ENCODE data around the gene SEBOX.

DNA sequence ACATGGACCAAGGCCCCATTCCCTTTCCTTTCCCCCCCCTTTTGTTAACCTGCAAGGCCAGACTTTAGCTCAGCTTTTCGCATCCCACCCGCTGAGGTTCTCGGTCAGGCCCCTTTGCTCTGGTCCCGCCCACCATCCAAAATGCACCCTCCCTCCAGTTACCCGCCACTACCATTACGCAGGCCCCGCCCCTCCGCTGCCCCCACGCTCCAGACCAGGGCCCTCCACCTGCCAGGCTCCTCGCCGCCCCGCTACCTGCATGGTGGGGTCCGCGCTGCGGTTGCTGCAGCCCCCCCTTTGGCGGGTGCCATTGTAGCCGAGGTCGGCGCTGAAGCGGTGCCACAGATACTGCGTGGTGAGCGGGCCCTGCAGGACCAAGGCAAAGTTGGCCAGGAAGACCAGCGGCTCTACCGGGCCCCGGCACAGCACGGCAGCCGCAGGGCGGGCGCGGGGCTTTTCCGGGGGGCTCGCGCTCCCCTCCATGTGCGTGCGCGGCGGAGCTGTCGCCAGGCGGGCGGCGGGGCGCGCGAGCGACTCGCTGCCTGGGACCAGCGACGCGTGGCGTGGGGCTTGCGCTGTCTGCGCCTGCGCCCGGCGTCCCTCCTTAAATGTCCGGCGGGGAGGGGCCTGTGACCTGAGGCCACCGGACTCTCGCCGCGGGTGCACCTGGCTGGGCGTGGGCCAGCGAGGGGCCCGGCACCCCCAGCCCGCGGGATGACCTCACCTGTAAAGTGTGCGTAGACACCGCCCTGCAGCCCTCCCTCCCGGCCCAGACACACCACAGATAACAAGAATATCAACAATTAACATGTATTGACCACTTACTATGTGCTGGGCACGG is 40.9 kb upstream of the SEBOX start, which contains the start of gene SLC46A1:
- TF ChIP-seq CTCF (IDR thresholded peaks at IDR 0.05) (no peak), POLR2A (IDR thresholded peaks at IDR 0.05) (peak in 1 of 2 donors; percentile 42)

All from thyroid gland (tissue), 4 donors.